CD4-positive, alpha-beta T cell treated with Interleukin-17A for 1 hour (primary cell): ENCODE data around the gene RUNDC1.
A peak's percentile ranks its signal among the peaks of the same experiment; 100 is the strongest.
"Not testable (repeated sequence)": the region's sequence is repeated elsewhere in the genome, so short reads cannot be mapped to it uniquely, and the experiment has no call there.

Experiments
- DNase-seq: peaks from one replicate; pipeline ENCODE4 v3.0.0-alpha.2; 2020

RUNDC1 gene

DNA sequence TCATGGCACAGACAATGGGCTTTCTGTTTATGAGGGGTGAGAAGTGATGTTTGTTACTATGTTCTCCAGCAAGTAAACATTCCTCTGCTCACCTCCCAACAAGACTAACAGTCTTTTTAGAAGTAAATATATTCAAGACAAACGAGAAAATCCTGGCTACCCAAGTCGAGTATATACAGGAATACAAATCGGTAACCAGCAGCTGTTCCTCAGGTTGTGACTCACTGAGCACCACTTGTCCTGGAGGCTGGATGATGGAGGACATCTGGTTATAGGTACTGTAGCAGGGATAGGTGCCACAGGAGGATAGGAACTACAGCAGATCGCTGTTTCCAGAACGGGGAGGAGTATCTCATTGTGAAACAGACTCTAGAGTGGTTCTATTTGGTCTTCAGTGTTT is 12.5 kb downstream of the RUNDC1 start:
- no peak for DNase-seq

DNA sequence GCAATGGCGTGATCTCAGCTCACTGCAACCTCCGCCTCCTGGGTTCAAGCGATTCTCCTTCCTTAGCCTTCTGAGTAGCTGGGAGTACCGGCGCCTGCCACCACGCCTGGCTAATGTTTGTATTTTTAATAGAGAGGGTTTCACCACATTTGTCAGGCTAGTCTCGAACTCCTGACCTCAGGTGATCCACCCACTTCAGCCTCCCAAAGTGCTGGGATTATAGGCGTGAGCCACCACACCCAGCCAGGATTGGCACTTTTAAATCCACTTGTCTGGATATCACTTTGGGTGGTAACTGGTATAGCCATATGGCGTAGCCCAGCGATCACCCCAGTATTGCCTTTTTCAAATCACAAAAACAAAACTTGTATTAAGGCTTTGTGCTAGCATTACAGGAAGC is 13.5 kb downstream of the RUNDC1 start:
- not testable (repeated sequence) for DNase-seq

DNA sequence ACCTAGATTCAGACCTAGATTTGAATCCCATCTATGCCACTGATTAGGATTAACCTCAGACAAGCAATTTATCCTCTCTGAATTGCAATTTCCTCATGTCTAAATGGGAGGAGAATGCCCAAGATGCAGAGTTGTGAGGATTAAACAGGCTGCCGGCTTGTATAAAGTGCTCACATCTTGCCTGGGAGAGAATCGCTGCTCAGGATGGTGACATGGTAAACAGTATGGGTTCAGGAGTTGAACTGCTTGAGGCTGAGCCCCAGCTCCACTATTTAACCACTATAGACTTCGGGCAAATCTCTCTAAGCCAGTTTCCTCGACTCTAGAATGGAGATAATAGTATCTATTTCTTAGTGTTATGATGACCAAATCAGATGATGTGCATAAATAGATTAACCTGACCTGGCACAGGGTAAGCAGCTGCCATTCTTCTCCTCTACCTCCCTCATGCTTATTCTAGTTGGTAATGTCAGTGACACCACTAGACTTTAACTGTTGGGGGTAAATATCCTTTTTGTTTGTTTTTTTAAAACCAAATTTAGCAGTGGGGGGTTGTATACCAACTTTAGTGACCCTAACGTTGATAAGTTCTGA is 17.1 kb downstream of the RUNDC1 start:
- no peak for DNase-seq

DNA sequence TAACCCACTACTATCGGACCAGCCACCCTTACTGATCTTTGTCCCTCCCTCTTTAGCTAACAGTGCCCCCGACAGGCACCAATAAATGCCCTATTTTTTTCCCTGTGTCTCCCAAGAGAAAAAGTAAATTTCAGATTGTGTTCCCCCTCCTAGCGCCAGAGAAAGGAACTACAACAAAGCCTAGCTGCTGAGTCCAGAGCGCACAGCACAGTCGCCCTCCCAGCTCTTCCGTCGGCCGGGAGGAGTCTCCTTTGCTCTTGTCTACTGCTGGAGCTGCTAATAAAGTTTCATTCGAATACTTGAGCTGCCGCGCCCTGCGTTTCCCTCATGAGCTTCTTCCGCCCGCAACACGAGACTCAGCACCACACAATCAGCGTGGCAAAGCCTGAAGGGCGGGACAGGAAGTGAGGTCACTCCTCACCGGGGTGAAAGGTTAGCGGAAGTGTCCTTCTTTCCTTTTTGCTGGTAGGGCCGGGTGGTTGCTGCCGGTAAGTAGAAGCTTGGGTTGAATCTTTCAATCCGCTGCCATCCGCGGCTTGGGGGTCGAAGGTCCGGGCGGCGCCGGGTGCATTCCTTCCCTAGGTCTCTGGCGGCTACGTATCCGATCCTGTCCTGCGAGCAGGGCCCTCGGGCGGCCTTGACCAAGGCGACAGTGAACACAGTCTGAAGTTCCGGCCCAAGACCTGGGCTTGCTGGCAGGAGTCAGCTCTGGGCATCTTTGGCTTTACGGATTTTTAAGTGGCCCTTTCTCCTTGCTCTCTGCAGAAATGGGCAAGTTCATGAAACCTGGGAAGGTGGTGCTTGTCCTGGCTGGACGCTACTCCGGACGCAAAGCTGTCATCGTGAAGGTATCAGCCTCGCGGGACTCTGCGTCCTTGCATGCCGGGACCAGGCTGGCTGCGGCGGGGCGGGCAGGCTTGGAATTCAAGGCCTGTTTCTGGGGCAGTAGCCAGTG is 17.9 kb downstream of the RUNDC1 start, which contains the start of gene RPL27:
Gene RPL27 (plus strand): TSS at position 436 of the 955 bp plus-strand sequence. CDS start 332 bp downstream, at position 768.
- peak; percentile 99 for DNase-seq

DNA sequence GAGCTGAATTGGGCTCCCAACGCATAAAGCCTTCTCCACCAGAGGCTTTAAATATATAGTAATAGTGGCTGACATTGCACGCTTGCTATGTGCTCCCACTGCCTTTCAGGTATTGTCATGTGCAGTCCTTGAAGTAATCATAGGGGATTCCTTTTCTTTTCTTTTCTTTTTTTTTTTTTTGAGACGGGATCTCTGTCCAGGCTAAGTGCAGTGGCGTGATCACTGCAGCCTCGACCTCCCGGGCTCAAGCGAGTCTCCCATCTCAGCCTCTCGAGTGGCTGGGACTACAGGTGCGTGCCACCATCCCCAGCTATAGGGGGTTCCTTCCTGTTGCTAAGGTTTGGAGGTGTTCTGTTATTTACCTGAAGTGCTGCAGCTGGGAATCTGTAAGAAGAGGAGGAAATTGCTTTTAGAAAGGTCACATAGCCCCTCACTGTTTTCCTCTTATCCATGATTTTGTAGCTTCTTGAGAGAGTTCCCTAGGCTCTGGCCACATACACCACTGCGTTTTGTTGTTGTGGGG is 18.7 kb downstream of the RUNDC1 start:
- DNase-seq = no peak

DNA sequence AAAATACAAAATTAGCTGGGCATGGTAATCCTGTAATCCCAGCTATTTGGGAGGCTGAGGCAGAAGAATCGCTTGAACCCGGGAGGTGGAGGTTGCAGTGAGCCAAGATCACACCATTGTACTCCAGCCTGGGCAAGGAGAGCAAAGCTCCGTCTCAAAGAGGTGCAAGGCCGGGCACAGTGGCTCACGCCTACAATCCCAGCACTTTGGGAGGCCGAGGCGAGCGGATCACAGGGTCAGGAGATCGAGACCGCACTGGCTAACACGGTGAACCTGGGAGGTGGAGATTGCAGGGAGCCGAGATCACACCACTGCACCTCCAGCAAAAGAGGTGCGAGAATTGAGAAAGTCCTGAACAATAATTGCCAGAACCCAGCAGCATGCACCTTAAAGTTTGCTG is 20.5 kb downstream of the RUNDC1 start:
- DNase-seq = not testable (repeated sequence)

DNA sequence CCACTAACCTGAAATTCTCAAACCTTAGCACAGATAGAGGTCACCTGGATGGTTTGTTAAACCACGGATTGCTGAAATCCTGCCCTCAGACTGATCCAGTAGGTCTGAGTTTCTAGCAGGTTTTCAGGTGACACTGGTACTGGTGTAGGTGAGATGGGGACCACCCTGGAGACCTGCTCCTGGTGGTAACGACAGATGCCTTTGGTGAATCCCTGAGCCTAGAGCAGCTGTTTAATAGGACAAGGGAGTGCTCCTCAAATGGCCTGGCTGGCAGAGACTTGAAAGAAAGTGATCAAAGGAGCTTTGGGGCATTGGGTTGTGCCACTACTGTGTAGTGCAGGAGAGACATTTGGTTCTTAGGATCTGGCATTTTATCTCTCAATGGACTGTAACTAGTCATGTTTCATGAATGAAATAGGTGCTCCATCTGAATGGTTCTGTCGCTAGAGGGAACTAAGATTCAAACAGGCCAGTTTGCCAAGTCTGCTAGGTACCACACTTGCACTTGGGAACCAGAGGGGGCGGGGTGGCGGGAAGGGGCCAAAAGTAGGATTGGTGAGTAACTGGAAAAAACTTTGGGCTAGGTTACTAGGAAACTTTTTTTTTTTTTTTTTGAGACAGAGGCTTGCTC is 23.3 kb downstream of the RUNDC1 start:
- no peak for DNase-seq

DNA sequence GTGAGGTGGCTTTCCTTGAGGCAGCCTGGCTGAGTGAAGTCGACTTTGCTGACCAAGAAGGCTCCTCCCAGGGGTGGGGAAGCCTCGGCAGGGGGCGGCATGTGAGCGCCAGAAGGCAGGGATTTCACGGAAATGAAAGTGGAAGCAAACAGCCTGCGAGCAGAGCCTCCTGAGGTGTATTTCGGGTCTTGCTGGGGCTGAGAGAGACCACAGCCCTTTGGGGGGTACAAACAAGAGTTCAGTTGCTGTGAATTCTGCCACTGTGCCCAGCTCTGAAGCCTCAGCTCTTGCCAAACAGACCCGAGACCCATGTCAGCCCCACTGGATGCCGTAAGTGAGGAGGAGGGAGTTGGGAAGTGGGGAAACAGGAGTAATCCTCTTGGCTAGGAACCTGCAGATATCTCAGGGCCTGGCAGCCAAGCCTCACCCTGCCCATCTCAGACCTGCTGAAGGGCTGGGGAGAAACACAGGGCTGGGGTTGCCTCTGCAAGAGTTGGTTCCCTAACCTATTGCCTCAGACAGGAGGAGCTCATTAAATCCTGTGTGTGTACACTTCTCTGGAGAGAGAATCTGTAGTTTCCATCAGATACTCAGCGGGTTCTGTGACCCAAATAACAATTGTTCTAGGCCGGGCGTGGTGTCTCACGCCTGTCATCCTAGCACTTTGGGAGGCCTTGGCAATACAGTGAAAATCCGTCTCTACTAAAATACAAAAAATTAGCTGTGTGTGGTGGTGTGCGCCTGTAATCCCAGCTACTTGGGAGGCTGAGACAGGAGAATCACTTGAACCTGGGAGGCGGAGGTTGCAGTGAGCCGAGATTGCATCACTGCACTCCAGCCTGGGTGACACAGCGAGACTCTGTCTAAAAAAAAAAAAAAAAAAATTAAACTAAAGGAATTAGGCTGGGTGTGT is 26.5 kb downstream of the RUNDC1 start, which contains the start of gene IFI35:
Gene IFI35 (plus strand): TSS at position 146 of the 913 bp plus-strand sequence. CDS start 164 bp downstream, at position 310.
- peak; percentile 89 for DNase-seq

DNA sequence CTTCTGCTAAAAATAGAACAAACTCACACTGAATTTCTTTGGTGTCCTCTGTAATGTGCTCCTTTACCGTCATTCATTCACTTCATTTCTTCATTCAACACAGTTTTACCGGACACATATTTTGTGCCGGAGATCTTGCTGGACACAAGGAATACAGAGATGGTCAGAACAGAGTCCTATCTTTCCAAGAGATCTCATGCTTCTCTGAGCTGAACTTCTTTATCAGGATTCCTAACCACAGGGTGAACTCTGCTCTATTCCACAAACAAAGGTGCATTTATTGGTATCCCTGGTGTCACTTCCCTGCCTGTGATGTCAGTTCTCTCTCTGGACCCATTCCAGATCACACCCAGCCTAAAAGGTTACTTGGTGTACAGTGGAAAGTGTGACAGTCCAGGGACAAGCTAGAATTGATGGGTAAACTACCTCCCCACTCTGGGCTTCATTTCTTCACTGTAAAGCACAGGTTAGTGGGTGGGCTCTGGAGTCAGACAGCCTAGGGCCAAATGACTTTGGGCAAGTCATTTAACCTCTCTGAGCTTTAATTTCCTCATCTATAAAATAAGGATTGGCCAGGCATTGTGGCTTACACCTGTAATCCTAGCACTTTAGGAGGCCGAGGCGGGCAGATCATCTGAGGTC is 30.4 kb downstream of the RUNDC1 start:
- DNase-seq = no peak

DNA sequence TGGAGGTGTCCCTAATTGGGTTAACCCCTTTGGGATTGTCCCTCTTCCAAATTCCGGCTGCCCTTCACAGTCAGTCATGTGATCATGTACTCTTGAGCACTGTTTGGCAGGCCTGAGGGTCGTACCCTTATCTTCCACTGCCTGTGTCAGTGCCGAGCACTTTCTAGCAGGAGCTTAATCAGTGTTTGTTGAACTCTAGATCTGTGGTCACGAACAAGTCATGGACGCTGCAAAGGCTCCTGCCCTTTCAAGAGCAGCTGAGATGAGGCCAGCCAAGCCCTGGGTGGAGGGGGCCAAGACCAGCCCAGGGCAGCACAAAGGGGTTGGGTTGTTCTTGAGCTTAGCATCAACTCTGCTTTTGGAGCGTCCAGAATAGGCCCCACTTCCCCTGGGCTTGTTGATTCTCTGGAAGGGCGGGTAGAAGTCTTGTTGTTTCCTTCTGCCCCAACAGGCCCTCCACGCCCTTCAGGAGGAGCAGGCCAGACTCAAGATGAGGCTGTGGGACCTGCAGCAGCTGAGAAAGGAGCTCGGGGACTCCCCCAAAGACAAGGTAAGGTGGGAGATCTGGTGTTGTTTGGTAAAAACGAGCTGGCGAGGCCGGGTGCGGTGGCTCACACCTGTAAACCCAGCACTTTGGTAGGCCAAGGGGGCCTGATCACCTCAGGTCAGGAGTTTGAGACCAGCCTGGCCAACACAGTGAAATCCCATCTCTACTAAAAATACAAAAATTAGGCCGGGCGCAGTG is 31.5 kb downstream of the RUNDC1 start:
- DNase-seq = no peak

DNA sequence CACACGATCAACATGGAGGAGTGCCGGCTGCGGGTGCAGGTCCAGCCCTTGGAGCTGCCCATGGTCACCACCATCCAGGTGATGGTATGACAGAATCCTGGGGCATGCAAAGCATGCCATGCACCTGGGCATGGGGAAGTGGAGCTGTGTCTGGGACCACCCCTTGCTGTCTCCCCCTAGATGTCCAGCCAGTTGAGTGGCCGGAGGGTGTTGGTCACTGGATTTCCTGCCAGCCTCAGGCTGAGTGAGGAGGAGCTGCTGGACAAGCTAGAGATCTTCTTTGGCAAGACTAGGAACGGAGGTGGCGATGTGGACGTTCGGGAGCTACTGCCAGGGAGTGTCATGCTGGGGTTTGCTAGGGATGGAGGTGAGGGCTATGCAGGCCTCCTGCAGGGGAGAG is 32.9 kb downstream of the RUNDC1 start:
- DNase-seq = no peak

DNA sequence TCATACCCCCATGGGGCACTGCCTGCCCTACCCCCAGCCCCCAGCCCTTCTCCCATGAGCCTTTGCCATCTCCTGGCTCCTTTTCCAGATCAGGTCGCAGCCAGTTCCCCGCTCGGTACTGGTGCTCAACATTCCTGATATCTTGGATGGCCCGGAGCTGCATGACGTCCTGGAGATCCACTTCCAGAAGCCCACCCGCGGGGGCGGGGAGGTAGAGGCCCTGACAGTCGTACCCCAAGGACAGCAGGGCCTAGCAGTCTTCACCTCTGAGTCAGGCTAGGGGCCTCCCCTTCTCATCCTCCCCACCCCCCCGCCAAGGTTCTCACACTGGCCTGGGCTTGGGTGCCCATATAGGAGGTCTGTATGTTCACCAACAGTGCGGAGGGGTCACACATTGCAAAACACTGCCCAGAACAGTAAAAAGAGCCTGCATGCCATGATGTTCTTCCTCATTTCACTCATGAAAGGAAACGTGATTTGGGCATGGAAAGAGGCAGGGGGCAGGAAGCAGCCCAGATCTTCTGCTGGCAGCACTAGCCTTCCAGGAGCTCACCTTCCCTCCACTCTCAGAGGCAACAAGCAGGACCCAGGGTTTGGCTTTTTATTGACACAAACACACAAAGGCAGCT is 33.8 kb downstream of the RUNDC1 start:
- DNase-seq = no peak

DNA sequence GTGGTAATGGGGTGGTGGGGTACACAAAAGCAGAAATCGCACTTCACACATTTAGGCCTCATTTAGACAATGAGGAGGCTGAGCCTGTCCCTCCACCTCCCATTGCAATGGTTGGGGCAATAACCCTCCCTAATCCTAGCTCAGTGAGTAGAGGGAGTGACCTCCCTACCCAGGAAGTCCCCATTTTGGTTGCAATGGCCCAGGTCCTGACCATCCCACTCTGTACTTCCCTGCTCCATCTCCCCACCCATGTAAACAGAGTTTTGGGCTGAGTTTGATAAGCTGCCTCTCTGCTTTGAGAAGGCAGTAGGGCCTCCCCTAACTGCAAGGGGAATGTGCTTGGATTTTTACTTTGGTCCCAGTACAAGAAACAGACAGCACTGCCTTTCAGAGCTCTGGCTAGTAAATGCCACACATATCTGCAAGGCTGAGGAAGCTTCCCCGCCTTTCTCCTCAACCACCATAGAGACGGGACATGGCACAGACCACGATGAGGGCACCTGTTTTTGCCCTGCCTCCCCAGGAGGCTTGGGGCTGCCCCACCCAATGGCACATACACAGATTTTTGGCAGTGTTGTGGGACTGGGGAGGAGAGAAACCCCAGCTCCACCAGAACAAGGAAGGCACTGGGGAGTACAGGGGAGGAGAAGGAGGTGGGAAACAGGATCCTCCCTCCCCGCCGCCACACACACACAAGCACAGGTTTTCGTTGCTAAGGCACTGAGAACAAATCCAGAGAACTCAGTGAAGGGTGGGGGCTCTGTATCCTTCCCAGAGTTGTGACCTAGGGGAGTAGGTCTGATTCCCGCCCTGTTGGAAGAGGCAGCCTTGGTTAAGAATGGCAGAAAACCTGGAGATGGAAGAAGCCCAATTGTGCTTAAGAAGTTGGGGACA is 34.5 kb downstream of the RUNDC1 start:
- no peak for DNase-seq

DNA sequence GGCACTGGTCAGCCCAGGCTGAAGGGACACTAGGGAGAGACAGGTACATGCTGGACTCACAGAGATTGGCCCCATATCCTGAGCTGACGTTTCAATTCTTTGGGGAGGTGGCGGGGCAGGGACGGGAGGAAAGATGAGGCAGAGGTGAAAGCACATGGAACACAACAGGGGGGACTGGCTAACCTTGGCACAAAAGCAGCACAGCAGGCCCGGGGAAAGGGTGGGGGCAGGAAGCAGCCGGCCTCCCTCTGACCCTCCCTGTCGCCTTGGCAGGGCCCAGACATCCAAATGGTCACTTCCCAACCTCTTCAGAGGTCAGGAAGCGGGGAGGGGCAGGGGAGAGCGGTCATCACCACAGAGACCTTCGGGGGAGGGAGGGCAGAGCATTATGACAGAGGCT is 35.2 kb downstream of the RUNDC1 start:
- no peak for DNase-seq

DNA sequence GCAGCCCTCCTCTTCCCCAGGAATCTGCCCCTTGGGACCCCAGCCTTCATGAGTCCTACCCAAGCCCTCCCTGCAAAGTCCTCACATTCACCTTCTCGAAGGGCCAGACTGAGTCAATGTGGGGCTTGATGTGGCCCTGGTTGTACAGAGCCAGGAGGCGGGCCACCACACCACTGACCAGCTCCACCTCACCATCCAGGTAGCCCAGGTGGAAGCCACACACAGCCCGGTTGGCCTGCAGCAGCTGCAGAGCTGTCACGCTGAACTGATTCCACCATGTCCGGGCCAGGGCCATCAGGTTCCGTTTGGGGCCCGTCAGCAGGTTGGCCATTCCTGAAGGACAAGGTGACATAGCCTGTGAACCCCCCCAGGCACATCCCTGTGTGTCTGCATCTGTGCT is 35.9 kb downstream of the RUNDC1 start:
- DNase-seq = no peak

DNA sequence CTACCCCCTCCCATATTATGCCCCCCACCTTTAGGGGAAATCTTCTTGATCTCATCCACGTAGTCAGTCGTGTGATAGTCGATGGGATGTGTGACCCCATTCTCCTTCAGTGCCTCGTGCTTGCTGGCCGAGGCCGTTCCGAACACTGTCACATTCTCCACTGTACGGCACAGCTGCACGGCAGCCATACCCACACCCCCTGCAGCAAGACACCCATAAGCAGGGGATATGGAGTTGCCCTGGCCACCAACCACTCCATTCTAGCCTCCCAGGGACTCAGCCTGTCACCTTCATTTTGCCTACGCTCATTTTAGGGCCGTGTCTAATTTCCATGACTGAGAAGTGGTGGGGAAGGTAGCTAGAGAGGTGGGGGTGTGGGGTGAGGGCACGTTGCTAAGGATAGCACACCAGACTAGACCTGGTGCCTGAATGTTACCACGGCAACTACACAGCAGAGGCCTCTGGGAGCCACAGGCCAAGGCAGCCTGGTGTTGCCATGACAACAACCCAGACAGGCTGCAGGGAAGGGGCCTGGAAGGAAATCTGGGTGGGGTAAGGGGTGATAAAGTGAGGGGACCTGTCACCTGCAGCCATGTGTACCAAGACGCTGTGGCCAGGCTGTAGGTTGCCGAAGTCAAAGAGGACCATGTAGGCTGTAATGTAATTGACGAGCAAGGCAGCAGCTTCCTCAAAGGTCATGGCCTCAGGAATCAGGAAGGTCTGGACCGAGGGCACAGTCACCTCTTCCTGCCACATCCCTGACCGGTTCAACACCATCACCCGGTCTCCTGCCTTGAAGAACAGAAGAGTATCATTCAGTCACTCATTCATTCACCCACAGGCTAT is 37.9 kb downstream of the RUNDC1 start:
- peak; percentile 62 for DNase-seq

DNA sequence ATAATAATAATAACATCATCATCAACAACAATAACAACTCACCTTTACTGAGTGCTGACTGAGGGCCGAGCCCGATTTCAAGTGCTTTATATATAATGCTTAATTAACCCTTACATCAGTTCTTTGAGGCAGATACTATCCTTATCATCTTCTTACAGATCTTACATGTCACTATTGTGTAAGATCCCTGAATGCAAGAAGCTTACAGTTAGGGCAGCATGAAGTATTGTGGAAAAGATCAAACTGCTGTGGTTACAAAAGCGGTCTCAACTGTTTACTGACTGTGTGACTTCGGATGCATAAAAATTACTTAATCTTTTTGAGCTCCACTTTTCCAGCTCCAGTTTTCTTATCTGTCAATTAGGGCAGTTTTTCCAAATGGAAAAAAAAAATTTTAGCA is 38.6 kb downstream of the RUNDC1 start:
- no peak for DNase-seq

DNA sequence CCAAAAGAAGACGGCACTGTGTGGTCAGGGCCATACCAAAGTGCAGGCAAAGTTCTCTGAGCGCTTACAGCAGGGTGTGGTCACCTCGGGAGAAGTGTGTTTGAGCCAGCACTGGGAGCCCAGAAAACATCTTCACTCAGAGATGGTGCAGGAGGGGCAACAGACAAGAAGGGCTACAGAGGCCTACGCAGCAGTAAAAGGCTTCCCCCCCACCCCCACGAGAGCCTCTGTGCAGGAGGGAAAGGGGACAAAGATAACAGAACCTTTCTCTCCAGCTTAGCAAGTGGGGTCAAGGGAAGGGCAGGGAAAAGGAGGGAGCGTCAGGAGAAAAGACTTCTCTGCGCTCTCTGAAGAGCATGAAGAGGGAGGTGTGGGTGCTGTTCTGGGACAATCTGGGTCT is 39.1 kb downstream of the RUNDC1 start:
- DNase-seq = no peak
